GM23248 (cell line): ENCODE measurements around the gene SLC24A4. TPM values are rescaled to one million over a fixed set of nuclear protein-coding genes. Genes with fewer than 3 reads are reported as not detected.
A peak's percentile ranks its signal among the peaks of the same experiment; 100 is the strongest.

Source experiments
- DNase-seq: peaks from one replicate; pipeline ENCODE4 v3.0.0-alpha.2; 2015
- H2AFZ ChIP-seq: fragments of 200-600 bp; sonication (generic); 2 replicates; pipeline ENCODE4 v1.6.1; 2016; ENCODE audit warnings: antibody characterized with exemption
- H3F3A ChIP-seq: fragments of 200-600 bp; sonication (generic); 2 replicates; pipeline ENCODE4 v1.6.1; 2016; ENCODE audit warnings: mild to moderate bottlenecking, antibody characterized with exemption, mixed run types; ENCODE audit not compliant: insufficient read depth
- H3K27ac ChIP-seq: fragments of 200-600 bp; sonication (generic); 2 replicates; pipeline ENCODE4 v1.5.1; 2016; ENCODE audit warnings: mild to moderate bottlenecking
- H3K27me3 ChIP-seq: fragments of 200-600 bp; sonication (generic); replicated peaks from 2 replicates; pipeline ENCODE4 v1.6.1; 2016; ENCODE audit warnings: mild to moderate bottlenecking; ENCODE audit not compliant: insufficient read depth
- H3K36me3 ChIP-seq: fragments of 200-600 bp; sonication (generic); 2 replicates; pipeline ENCODE4 v1.6.1; 2016; ENCODE audit warnings: low read depth, mild to moderate bottlenecking
- H3K4me1 ChIP-seq: fragments of 200-600 bp; sonication (generic); 2 replicates; pipeline ENCODE4 v1.6.1; 2016; ENCODE audit warnings: mild to moderate bottlenecking; ENCODE audit not compliant: insufficient read depth
- H3K4me2 ChIP-seq: fragments of 200-600 bp; sonication (generic); one replicate; pipeline ENCODE4 v1.6.1; 2016; ENCODE audit warnings: mild to moderate bottlenecking; ENCODE audit not compliant: unreplicated experiment
- H3K4me3 ChIP-seq: fragments of 200-600 bp; sonication (generic); 2 replicates; pipeline ENCODE4 v1.5.1; 2016; ENCODE audit warnings: mild to moderate bottlenecking
- H3K79me2 ChIP-seq: fragments of 200-600 bp; sonication (generic); 2 replicates; pipeline ENCODE4 v1.6.1; 2016; ENCODE audit warnings: mild to moderate bottlenecking; ENCODE audit not compliant: insufficient read depth
- H3K9ac ChIP-seq: fragments of 200-600 bp; sonication (generic); 2 replicates; pipeline ENCODE4 v1.6.1; 2016; ENCODE audit warnings: mild to moderate bottlenecking
- H3K9me2 ChIP-seq: fragments of 200-600 bp; sonication (generic); 2 replicates; pipeline ENCODE4 v1.6.1; 2016; ENCODE audit warnings: mixed run types, mild to moderate bottlenecking, moderate library complexity; ENCODE audit not compliant: insufficient read depth
- H3K9me3 ChIP-seq: fragments of 200-600 bp; sonication (generic); one replicate; pipeline ENCODE4 v1.6.1; 2017; ENCODE audit warnings: low read depth
- H4K20me1 ChIP-seq: fragments of 200-600 bp; sonication (generic); 2 replicates; pipeline ENCODE4 v1.6.0; 2016; ENCODE audit not compliant: insufficient read depth
- EZH2 ChIP-seq: fragments of 200-600 bp; sonication (generic); IDR thresholded peaks from 2 replicates; pipeline ENCODE4 v1.6.1; 2018; ENCODE audit warnings: antibody characterized with exemption, mild to moderate bottlenecking; ENCODE audit not compliant: insufficient read depth, poor library complexity, severe bottlenecking
- EZH2phosphoT487 ChIP-seq: fragments of 200-600 bp; sonication (generic); IDR thresholded peaks from 2 replicates; pipeline ENCODE4 v1.6.1; 2018; ENCODE audit warnings: antibody characterized with exemption, moderate library complexity, mild to moderate bottlenecking, low read depth; ENCODE audit not compliant: insufficient read depth
- WGBS, 2 experiments: methylation state at CpG; one replicate each; pipeline ENCODE4 v1.1.6; 2015 to 2017; ENCODE audit warnings: low lambda C conversion rate in 2 of 2, low coverage in 1 of 2; ENCODE audit errors: missing lambda C conversion rate in 2 of 2; 5-methylcytosine and 5-hydroxymethylcytosine counted together
- in situ Hi-C: fragments of 300-500 bp; cut with MboI; formaldehyde crosslinking; loops from 2 replicates; pipeline ENCODE4 v1.15.0; 2020
- polyA plus RNA-seq: library from polyadenylated mRNA; unstranded; fragments of >200 nt; fragmentation: Nextera tagmentation; extraction: Ambion mirVana; gene quantifications from 2 replicates; pipeline ENCODE4 v1.2.1, GENCODE V29; 2016
- total RNA-seq: library from RNA; depleted of rRNA; stranded (reverse); fragments of >200 nt; shearing (Covaris generic); gene quantifications from 2 replicates; pipeline ENCODE4 v1.2.3, GENCODE V29; 2014

Gene SLC24A4
- total and polyA plus RNA-seq, 2 experiments from 2014 or later = not detected

GRCh38 chr14:92490239-92490959 is 167.4 kb downstream of the SLC24A4 start:
- Histone ChIP-seq H3K79me2 (no peaks in the 10 kb centered on the region), H3K36me3 (no peaks in the 10 kb centered on the region), H4K20me1 (no peaks in the 10 kb centered on the region), H2AFZ (no peak overlapping the region), H3K9ac (no peak overlapping the region), H3F3A (no peaks in the 10 kb centered on the region), H3K4me2 (no peak overlapping the region), H3K9me2 (no peaks in the 10 kb centered on the region), H3K4me3 (no peak overlapping the region), H3K27me3 (no peaks in the 10 kb centered on the region), H3K4me1 (no peaks in the 10 kb centered on the region), H3K9me3 (no peaks in the 10 kb centered on the region), H3K27ac (no peak overlapping the region)
- 86 to 87% methylated on average over 17 of the region's 17 CpGs for WGBS, 2 experiments
- in situ Hi-C loops = no loop called here
- TF ChIP-seq EZH2phosphoT487 = no peak
- no peak for TF ChIP-seq EZH2
- no peak for DNase-seq

DNA sequence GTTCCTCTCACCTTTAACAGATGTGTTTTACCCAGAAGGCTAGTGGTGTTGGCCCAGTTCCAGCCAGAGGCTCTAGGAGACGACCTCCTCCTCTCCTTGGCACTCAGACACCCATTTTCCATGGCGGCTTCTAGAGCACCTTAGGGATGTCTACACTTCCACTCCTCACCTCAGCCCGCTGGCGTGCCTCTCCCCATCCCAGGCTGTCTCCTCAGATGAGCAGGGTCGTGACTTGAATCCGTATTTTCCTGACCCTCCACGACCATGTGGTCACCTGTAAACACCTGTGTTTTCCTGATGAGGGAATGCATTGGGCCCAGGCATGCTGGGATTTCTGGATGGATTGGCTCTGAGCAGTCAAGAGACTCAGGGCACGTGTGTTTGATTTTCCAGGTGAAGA is 168.8 kb downstream of the SLC24A4 start:
- TF ChIP-seq EZH2 (no peak), EZH2phosphoT487 (no peak)
- 62 to 63% methylated on average over 8 of the region's 8 CpGs for WGBS, 2 experiments
- Histone ChIP-seq H3K9me3 (no peaks in the 10 kb centered on the region), H4K20me1 (no peaks in the 10 kb centered on the region), H3K9me2 (no peaks in the 10 kb centered on the region), H3K27me3 (no peaks in the 10 kb centered on the region), H3K36me3 (no peaks in the 10 kb centered on the region), H3K27ac (no peak overlapping the region), H3K9ac (no peak overlapping the region), H3F3A (no peaks in the 10 kb centered on the region), H3K79me2 (no peaks in the 10 kb centered on the region), H3K4me1 (no peaks in the 10 kb centered on the region), H2AFZ (no peak overlapping the region), H3K4me3 (no peak overlapping the region), H3K4me2 (no peak overlapping the region)
- no peak for DNase-seq
- in situ Hi-C loops = no loop called here

DNA sequence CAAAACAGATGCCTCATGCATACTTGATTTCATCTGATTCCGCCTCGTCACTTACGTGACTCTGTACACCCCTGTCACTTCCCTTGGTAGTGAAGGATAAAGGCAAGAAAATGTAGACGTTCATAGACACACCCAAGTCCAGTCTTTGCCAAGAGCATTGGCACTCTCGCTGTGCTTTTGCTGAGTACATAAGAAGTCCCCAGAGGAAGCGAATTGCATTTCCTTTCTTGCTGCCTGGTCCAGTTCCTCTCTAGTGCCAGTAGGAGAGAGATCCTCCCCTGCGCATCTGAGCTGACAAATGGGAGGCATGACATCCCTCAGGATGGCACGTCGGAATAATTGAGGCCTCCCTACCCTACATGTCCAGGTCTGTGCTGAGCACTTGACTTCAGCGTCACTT is 169.3 kb downstream of the SLC24A4 start:
- no peaks in the 10 kb centered on the region for H3K79me2 ChIP-seq
- H3K4me2 ChIP-seq = no peak overlapping the region
- H3F3A ChIP-seq = no peaks in the 10 kb centered on the region
- no peak overlapping the region for H3K27ac ChIP-seq
- H3K36me3 ChIP-seq = no peaks in the 10 kb centered on the region
- H3K9ac ChIP-seq = no peak overlapping the region
- in situ Hi-C loops = no loop called here
- TF ChIP-seq EZH2phosphoT487 (no peak), EZH2 (no peak)
- no peaks in the 10 kb centered on the region for H4K20me1 ChIP-seq
- whole genome bisulfite sequencing, 2 experiments = 64% methylated on average over 10 of the region's 10 CpGs
- H3K9me3 ChIP-seq = no peaks in the 10 kb centered on the region
- H2AFZ ChIP-seq = no peak overlapping the region
- H3K27me3 ChIP-seq = no peaks in the 10 kb centered on the region
- no peaks in the 10 kb centered on the region for H3K4me1 ChIP-seq
- DNase-seq = peak; percentile 29
- no peaks in the 10 kb centered on the region for H3K9me2 ChIP-seq
- H3K4me3 ChIP-seq = no peak overlapping the region

GRCh38 chr14:92493024-92493423 is 170.1 kb downstream of the SLC24A4 start:
- Histone ChIP-seq H3K79me2 (no peaks in the 10 kb centered on the region), H3K9me2 (no peaks in the 10 kb centered on the region), H2AFZ (no peak overlapping the region), H3K27ac (no peak overlapping the region), H3K4me2 (no peak overlapping the region), H3K36me3 (no peaks in the 10 kb centered on the region), H4K20me1 (no peaks in the 10 kb centered on the region), H3K4me3 (no peak overlapping the region), H3K9me3 (no peaks in the 10 kb centered on the region), H3K9ac (no peak overlapping the region), H3K4me1 (no peaks in the 10 kb centered on the region), H3K27me3 (no peaks in the 10 kb centered on the region), H3F3A (no peaks in the 10 kb centered on the region)
- TF ChIP-seq EZH2 (no peak), EZH2phosphoT487 (no peak)
- in situ Hi-C loops = no loop called here
- no peak for DNase-seq
- WGBS, 2 experiments = 92 to 95% methylated on average over 10 of the region's 10 CpGs
